ENCODE measurements around the gene PRKAR2B.

DNA sequence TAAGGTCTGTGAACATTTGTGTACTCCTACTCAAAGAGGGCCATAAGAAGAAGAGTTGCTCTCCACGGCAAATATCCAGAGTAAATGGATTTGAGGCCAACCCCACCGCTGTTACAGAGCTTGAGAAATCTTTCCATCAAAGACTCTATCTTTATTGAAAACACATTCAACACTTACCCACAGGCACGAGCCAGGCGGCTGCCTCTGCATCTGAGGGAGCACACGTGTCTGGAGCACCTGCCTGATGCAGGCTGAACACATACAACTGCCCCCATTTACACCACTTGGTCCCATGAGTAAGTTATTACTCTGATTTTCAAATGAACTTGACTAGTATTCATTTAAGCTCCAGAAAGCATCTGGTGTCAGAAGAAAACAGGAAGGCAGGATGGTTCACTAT is 163.0 kb downstream of the PRKAR2B start:
- no peak for TF ChIP-seq CTCF (IDR thresholded peaks at IDR 0.05; ENCODE audit: low read depth, low read length)
- TF ChIP-seq EZH2phosphoT487 (IDR thresholded peaks at IDR 0.05; ENCODE audit: low read depth): no peak

Measured in OCI-LY3 (cell line).